ENCODE data around the gene PLSCR5. TPM values are rescaled to one million over a fixed set of nuclear protein-coding genes. Genes with fewer than 3 reads are reported as not detected.

The PLSCR5 gene
- total RNA-seq, 1 donor from 2014 or later: not detected

DNA sequence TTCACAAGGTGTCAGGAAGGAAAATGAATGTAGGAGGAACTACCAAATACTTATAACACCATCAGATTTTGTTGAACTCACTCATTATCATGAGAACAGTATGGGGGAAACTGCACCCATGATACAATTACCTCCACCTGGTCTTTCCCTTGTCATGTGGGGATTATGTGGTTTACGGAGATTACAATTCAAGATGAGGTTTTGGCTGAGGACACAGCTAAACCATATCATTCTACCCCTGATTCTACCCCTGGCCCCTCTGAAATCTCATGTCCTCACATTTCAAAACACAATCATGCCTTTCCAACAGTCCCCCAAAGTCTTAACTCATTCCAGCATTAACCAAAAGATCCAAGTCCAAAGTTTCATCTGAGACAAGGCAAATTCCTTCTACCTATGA is 43.7 kb downstream of the PLSCR5 start:
- Histone ChIP-seq H4K20me1 (ENCODE audit: insufficient read depth, low read length) (no peaks in the 10 kb centered on the region), H3K4me1 (ENCODE audit: insufficient read depth, low read length) (no peaks in the 10 kb centered on the region), H3K36me3 (ENCODE audit: insufficient read depth, low read length) (no peaks in the 10 kb centered on the region), H3K4me2 (ENCODE audit: low read length) (no peak overlapping the region), H3K9me3 (ENCODE audit: insufficient read depth, low read depth, low read length) (no peaks in the 10 kb centered on the region), H3K27me3 (ENCODE audit: insufficient read depth, low read length) (no peaks in the 10 kb centered on the region), H3K4me3 (ENCODE audit: insufficient read depth, low read depth, low read length) (no peak overlapping the region), H3K79me2 (ENCODE audit: insufficient read depth, low read length) (no peaks in the 10 kb centered on the region), H3K9ac (ENCODE audit: low read length) (no peak overlapping the region), H2AFZ (ENCODE audit: low read depth, low read length) (no peak overlapping the region), H3K27ac (ENCODE audit: low read depth, low read length) (no peak overlapping the region)
- no peaks in the 10 kb centered on the region for H3K4me1 Mint-ChIP-seq (ENCODE audit: low read depth, unreplicated experiment)
- no peaks in the 10 kb centered on the region for H3K36me3 Mint-ChIP-seq (ENCODE audit: low read depth, unreplicated experiment)
- H3K9me3 Mint-ChIP-seq (ENCODE audit: unreplicated experiment): peaks cover 5% of the 10 kb centered on the region
- no peaks in the 10 kb centered on the region for H3K27me3 Mint-ChIP-seq (ENCODE audit: low read depth, unreplicated experiment)
- no peak for DNase-seq (ENCODE audit: low read depth)
- no peak overlapping the region for H3K27ac Mint-ChIP-seq (ENCODE audit: unreplicated experiment)
- TF ChIP-seq, protein P1, sequence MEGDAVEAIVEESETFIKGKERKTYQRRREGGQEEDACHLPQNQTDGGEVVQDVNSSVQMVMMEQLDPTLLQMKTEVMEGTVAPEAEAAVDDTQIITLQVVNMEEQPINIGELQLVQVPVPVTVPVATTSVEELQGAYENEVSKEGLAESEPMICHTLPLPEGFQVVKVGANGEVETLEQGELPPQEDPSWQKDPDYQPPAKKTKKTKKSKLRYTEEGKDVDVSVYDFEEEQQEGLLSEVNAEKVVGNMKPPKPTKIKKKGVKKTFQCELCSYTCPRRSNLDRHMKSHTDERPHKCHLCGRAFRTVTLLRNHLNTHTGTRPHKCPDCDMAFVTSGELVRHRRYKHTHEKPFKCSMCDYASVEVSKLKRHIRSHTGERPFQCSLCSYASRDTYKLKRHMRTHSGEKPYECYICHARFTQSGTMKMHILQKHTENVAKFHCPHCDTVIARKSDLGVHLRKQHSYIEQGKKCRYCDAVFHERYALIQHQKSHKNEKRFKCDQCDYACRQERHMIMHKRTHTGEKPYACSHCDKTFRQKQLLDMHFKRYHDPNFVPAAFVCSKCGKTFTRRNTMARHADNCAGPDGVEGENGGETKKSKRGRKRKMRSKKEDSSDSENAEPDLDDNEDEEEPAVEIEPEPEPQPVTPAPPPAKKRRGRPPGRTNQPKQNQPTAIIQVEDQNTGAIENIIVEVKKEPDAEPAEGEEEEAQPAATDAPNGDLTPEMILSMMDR (IDR thresholded peaks at IDR 0.05; ENCODE audit: insufficient read depth, low read depth, low read length): no peak
- TF ChIP-seq EZH2 (IDR thresholded peaks at IDR 0.05; ENCODE audit: insufficient read depth, low read length): no peak
- no peak for FAIRE-seq
- no peak overlapping the region for H3K4me3 Mint-ChIP-seq (ENCODE audit: unreplicated experiment)

DNA sequence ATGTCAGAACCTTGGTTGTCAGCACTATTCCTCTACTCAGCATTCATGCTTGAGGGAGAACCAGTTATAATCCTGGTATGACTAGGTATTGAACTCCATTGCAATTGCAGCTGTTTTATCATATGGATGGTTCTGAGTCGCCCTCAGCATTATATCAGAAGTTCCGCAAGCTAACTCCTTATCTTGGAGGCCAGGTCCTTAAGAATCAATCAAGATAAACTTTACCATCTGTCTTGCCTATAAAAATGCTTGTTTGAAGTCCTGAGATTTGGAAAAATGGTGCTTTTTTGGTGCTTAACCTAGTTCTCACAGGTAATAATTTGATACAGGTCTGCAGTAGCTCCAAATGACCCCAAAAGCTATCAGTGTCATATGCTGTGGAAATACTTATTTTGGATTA is 44.5 kb downstream of the PLSCR5 start:
- Histone ChIP-seq H4K20me1 (ENCODE audit: insufficient read depth, low read length) (no peaks in the 10 kb centered on the region), H3K9ac (ENCODE audit: low read length) (no peak overlapping the region), H3K4me1 (ENCODE audit: insufficient read depth, low read length) (no peaks in the 10 kb centered on the region), H3K9me3 (ENCODE audit: insufficient read depth, low read depth, low read length) (no peaks in the 10 kb centered on the region), H3K79me2 (ENCODE audit: insufficient read depth, low read length) (no peaks in the 10 kb centered on the region), H3K27ac (ENCODE audit: low read depth, low read length) (no peak overlapping the region), H3K27me3 (ENCODE audit: insufficient read depth, low read length) (no peaks in the 10 kb centered on the region), H3K4me2 (ENCODE audit: low read length) (no peak overlapping the region), H3K4me3 (ENCODE audit: insufficient read depth, low read depth, low read length) (no peak overlapping the region), H3K36me3 (ENCODE audit: insufficient read depth, low read length) (no peaks in the 10 kb centered on the region), H2AFZ (ENCODE audit: low read depth, low read length) (no peak overlapping the region)
- H3K27ac Mint-ChIP-seq (ENCODE audit: unreplicated experiment): no peak overlapping the region
- H3K36me3 Mint-ChIP-seq (ENCODE audit: low read depth, unreplicated experiment): no peaks in the 10 kb centered on the region
- no peak for TF ChIP-seq EZH2 (IDR thresholded peaks at IDR 0.05; ENCODE audit: insufficient read depth, low read length)
- TF ChIP-seq, protein P1 (IDR thresholded peaks at IDR 0.05; ENCODE audit: insufficient read depth, low read depth, low read length): no peak
- H3K4me1 Mint-ChIP-seq (ENCODE audit: low read depth, unreplicated experiment): no peaks in the 10 kb centered on the region
- no peak overlapping the region for H3K4me3 Mint-ChIP-seq (ENCODE audit: unreplicated experiment)
- FAIRE-seq (no peak), DNase-seq (ENCODE audit: low read depth) (no peak)
- H3K9me3 Mint-ChIP-seq (ENCODE audit: unreplicated experiment): peaks cover 5% of the 10 kb centered on the region
- no peaks in the 10 kb centered on the region for H3K27me3 Mint-ChIP-seq (ENCODE audit: low read depth, unreplicated experiment)

DNA sequence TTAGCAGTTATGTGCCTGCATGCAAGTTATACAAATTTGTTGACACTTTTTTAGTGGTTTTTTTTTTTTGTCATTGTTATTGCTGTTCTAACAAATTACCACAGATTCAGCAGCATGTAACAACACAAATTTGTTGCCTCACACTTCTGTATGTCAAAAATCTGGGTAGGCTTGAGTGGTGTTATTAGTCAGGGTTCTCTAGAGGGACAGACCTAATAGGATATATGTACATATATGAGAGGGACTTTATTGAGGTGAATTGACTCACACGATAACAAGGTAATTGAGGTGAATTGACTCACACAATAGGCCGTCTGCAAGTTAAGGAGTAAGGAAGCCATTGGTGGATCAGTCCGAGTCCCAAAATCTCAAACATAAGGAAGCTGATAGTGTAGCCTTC is 45.8 kb downstream of the PLSCR5 start:
- no peaks in the 10 kb centered on the region for H4K20me1 ChIP-seq (ENCODE audit: insufficient read depth, low read length)
- no peaks in the 10 kb centered on the region for H3K27me3 ChIP-seq (ENCODE audit: insufficient read depth, low read length)
- Mint-ChIP-seq H3K27me3 (ENCODE audit: low read depth, unreplicated experiment) (no peaks in the 10 kb centered on the region), H3K36me3 (ENCODE audit: low read depth, unreplicated experiment) (no peaks in the 10 kb centered on the region), H3K4me1 (ENCODE audit: low read depth, unreplicated experiment) (peaks cover 2% of the 10 kb centered on the region), H3K9me3 (ENCODE audit: unreplicated experiment) (peaks cover 5% of the 10 kb centered on the region), H3K27ac (ENCODE audit: unreplicated experiment) (no peak overlapping the region), H3K4me3 (ENCODE audit: unreplicated experiment) (no peak overlapping the region)
- no peaks in the 10 kb centered on the region for H3K4me1 ChIP-seq (ENCODE audit: insufficient read depth, low read length)
- H3K4me2 ChIP-seq (ENCODE audit: low read length): no peak overlapping the region
- TF ChIP-seq EZH2 (IDR thresholded peaks at IDR 0.05; ENCODE audit: insufficient read depth, low read length): no peak
- TF ChIP-seq, protein P1 (IDR thresholded peaks at IDR 0.05; ENCODE audit: insufficient read depth, low read depth, low read length): no peak
- FAIRE-seq (no peak), DNase-seq (ENCODE audit: low read depth) (no peak)
- H3K9ac ChIP-seq (ENCODE audit: low read length): no peak overlapping the region
- no peaks in the 10 kb centered on the region for H3K36me3 ChIP-seq (ENCODE audit: insufficient read depth, low read length)
- no peak overlapping the region for H2AFZ ChIP-seq (ENCODE audit: low read depth, low read length)
- no peak overlapping the region for H3K4me3 ChIP-seq (ENCODE audit: insufficient read depth, low read depth, low read length)
- no peaks in the 10 kb centered on the region for H3K79me2 ChIP-seq (ENCODE audit: insufficient read depth, low read length)
- no peak overlapping the region for H3K27ac ChIP-seq (ENCODE audit: low read depth, low read length)
- no peaks in the 10 kb centered on the region for H3K9me3 ChIP-seq (ENCODE audit: insufficient read depth, low read depth, low read length)
